Suprapubic skin (tissue), 4 donors: ENCODE results near the gene FAM117A.

ENCODE experiments used
- CTCF ChIP-seq, 2 donors: fragments of 200-600 bp in 1 of 2; fragments of 450-650 bp in 1 of 2; sonication (generic) in 1 of 2; IDR thresholded peaks; one replicate each; pipeline ENCODE4 v1.5.1; 2016 to 2019; ENCODE audit warnings: antibody characterized with exemption in 2 of 2, mild to moderate bottlenecking in 1 of 2, moderate library complexity in 1 of 2
- EP300 ChIP-seq: sonication (generic); formaldehyde crosslinking; IDR thresholded peaks from one replicate; pipeline ENCODE4 v1.6.1; 2017; ENCODE audit warnings: antibody characterized with exemption
- POLR2A ChIP-seq, 2 donors: fragments of 450-650 bp; IDR thresholded peaks; one replicate each; pipeline ENCODE4 v1.6.1; 2017; ENCODE audit warnings: antibody characterized with exemption in 2 of 2, mild to moderate bottlenecking in 2 of 2, moderate library complexity in 2 of 2
- POLR2AphosphoS5 ChIP-seq, 3 donors: sonication (generic); formaldehyde crosslinking; IDR thresholded peaks; one replicate each; pipeline ENCODE4 v1.6.1; 2017; ENCODE audit warnings: antibody characterized with exemption in 3 of 3

- TF ChIP-seq CTCF (IDR thresholded peaks at IDR 0.05) (no peak), EP300 (no peak), POLR2AphosphoS5 (IDR thresholded peaks at IDR 0.05) (no peak), POLR2A (IDR thresholded peaks at IDR 0.05) (no peak)
Observed at GRCh38 chr17:49664706-49665211, 99.2 kb downstream of the FAM117A start.
